Fibroblast of skin of right biceps (primary cell): ENCODE data around the gene C3orf70.

Experiments used
- DNase-seq: peaks from one replicate; pipeline ENCODE4 v3.0.0-alpha.2; 2013

Gene C3orf70

GRCh38 chr3:185152410-185153170 is at the start of gene C3orf70:
TSS of gene C3orf70 (minus strand) at chr3:185153060. CDS start at chr3:185152823, 237 bp downstream.
- peak; percentile 77 for DNase-seq

- DNase-seq = peak; percentile 85
Measured at GRCh38 chr3:185200639-185201038, 47.8 kb upstream of the C3orf70 start.

GRCh38 chr3:185199671-185200070 is 46.8 kb upstream of the C3orf70 start:
- DNase-seq = no peak

DNA sequence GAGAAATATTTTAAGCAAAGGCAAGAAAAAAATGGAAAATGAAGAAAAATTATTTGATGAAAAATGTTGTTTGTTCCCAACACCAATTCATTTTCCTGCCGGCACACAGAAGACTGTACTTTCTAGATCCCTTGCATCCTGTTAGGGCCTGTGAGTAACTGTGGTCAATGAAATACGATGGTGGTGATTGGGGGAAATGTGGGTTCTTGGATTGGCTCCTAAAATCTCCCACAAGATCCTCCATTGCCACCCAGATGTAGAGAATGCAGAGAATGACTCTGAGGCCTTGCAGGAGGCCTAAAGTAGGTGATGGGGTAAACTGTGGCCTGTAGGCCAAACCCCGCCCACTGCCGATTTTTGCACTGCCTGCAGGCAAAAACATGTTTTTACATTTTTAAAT is 46.3 kb upstream of the C3orf70 start:
- DNase-seq = peak; percentile 62

- DNase-seq = no peak
Measured at GRCh38 chr3:185197068-185197467, 44.2 kb upstream of the C3orf70 start.

DNA sequence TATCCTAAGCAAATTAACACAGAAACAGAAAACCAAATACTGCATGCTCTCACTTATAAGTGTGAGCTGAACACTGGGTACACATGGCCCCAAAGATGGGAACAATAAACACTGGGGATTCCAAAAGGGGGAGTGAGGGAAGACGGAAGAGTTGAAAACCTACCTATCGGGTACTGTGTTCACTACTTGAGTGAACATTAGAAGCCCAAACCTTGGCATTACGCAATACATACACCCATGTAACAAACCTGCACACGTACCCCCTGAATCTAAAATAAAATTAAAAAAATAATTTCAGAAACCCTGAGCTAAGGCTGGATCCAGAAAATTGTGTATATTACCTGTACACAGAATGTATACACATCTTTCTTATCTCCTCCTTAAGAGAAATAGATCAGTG is 42.8 kb upstream of the C3orf70 start:
- no peak for DNase-seq

GRCh38 chr3:185188816-185189215 is 36.0 kb upstream of the C3orf70 start:
- no peak for DNase-seq

DNA sequence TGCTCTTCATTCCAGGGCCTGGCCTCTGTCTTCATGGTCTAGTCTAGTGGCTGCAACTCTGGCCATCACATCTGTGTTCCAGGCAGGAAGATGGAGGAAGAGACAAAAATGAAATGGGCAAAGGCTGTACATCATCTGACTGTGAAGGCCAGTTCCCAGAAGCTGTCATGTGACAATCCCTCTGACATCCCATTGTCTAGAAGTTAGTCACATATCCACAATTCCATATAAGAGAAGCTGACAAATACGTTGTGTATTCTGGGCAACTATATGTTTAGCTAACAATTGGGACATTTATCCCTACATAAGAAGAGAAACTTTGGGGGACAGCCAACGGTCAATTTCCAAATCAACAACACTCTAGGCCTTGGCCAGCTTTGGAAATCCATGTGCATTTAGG is 34.5 kb upstream of the C3orf70 start:
- no peak for DNase-seq

GRCh38 chr3:185176750-185177359 is 24.0 kb upstream of the C3orf70 start:
- peak; percentile 37 for DNase-seq

GRCh38 chr3:185175370-185175987 is 22.6 kb upstream of the C3orf70 start:
- peak; percentile 54 for DNase-seq

- no peak for DNase-seq
Measured at GRCh38 chr3:185172086-185173049, 19.5 kb upstream of the C3orf70 start.

DNA sequence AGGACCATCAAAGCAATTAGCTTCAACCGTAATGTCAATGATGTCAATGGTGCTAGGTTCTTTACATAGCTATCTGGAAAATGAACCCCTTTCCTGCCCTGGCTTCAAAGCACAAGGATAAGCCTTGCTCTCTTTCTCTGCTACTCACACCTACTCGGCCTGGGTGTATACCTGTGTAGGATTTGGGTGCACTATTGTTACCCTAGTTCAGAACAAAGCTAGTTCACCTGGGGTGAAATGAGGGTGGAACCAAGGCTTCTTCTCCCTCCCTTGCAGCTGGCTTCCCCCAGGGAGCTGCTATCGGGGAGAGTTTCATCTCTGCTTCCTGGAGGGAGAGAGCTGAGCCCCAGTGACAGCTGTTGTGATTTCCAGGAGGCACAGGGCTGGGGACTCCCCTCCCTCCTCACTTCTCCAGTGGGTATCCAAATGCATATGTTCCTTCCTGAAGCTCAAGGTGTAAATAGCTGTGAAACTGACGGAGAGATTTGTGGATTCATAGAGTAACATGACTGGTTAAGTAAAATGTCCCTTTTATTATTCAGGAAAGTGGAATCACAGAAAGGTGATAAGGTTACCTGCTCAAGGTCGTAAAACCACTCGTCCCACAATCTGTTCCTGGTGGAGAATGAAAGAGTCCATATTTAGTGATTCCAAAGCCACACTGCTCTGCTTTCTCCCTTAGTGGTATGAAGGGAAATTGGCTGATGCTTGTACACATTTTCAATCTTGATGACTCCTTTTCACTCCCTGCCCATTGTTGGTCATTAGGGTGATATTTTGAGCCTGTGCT is 11.8 kb upstream of the C3orf70 start:
- no peak for DNase-seq

DNA sequence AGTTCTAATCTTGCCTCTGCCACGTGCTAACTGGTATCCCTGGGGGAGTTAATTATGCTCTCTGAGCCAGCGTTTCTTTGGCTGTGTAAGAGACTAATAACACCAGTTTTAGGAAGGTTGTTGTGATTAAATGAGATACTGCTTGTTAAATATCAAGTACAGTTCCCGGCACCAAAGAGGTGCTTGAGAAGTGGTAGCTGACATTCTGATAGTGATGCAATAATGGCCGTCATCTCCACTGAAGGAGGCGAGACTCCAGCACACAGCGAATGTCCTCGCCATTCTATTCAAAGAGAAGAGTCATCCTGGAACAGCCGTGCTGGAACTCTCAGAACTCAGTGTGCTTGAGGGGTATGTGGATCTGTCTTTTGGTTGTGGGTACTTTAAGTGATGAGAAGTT is 9.8 kb upstream of the C3orf70 start:
- DNase-seq = no peak

DNA sequence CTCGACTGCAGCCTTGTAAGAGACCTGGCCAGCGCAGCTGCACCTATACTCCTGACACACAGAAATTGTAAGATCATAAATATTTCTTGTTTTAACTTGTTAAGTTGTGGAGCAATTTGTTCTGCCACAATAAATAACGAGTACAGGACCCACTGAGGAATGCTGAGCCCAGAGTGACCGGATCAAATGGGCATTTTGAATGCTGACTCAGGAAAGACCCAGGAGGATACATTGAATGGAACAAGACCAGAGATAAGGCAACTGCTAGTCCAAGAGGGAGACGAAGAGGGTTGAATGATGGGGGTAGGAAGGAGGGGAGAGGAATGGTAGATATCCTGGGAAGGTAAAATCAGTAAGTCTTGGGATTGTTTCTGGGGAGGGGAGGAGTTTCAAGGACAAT is 8.9 kb upstream of the C3orf70 start:
- DNase-seq = no peak

GRCh38 chr3:185157347-185157746 is 4.5 kb upstream of the C3orf70 start:
- DNase-seq = no peak

DNA sequence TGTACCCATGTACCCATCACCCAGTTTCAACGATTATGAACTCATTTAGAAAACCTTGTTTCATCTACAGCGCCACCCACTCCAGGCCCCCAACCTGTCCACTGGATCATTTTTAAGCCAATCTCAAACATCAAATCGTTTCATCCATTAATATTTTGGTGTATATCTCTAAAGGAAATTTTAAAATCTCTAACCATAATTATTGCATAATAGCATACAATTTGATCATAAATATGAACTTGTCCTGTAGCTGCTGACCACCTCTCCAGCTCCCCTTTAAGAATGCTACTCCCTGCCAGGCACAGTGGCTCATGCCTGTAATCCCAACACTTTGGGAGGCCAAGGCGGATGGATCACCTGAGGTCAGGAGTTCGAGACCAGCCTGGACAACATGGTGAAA is 2.8 kb upstream of the C3orf70 start:
- no peak for DNase-seq

GRCh38 chr3:185153861-185154629 is 1.2 kb upstream of the C3orf70 start:
- no peak for DNase-seq

DNA sequence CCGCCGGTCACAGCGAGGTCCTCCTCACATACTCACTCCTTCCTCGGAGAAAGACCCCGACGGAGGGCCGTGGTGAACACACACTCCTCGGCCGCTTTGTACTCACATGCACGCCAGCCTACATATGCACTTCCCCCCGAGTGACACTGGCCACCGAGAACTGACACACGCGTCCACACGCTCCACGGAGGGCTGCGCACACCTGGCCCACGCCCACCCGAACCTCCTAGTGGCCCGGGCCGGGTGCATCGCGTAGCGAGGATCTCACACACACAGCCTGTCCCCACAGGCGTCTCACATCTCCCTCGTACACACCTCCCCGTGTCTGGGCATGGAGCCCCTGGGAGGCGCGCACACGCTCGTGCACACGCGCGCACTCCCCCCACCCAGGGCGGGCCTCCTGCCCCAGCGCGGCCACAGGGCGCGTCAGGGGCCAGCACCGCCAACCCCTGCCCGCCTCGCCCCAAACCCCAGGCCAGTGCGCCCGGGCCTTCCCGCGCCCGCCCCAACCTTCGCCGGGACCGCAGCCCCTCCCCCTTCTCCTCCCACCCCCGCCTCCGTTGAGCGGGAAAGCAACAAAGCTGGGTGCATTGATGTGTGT is 411 bp upstream of the C3orf70 start:
- peak; percentile 15 for DNase-seq

- DNase-seq = no peak
Measured at GRCh38 chr3:185151964-185152409, 873 bp downstream of the C3orf70 start.

GRCh38 chr3:185151101-185151963 is 1.5 kb downstream of the C3orf70 start:
- no peak for DNase-seq
